Fibroblast of lung (primary cell): ENCODE data around the gene CLSTN2. TPM values are rescaled to one million over a fixed set of nuclear protein-coding genes. Genes with fewer than 3 reads are reported as not detected.

ENCODE experiments used
- DNase-seq, 2 donors: peaks; one replicate each; pipeline versions ENCODE4 v3.0.0 to v3.0.0-alpha.2; 2010; ENCODE audit warnings: low read depth in 2 of 2
- H2AFZ ChIP-seq: 2 replicates; pipeline ENCODE4 v1.5.1; 2012; ENCODE audit warnings: low read length, control low read depth, inconsistent platforms
- H3K27ac ChIP-seq: 2 replicates; pipeline ENCODE4 v1.5.1; 2011; ENCODE audit warnings: low read length, control low read depth; ENCODE audit not compliant: insufficient read depth
- H3K27me3 ChIP-seq: 2 replicates; pipeline ENCODE4 v1.5.1; 2011; ENCODE audit warnings: mild to moderate bottlenecking, low read length; ENCODE audit not compliant: control insufficient read depth, insufficient read depth
- H3K36me3 ChIP-seq: 2 replicates; pipeline ENCODE4 v1.5.1; 2011; ENCODE audit warnings: low read length; ENCODE audit not compliant: control insufficient read depth, insufficient read depth
- H3K4me1 ChIP-seq: 2 replicates; pipeline ENCODE4 v1.5.1; 2011; ENCODE audit warnings: low read length; ENCODE audit not compliant: control insufficient read depth, insufficient read depth; ENCODE audit errors: extremely low read depth
- H3K4me2 ChIP-seq: 2 replicates; pipeline ENCODE4 v1.5.1; 2011; ENCODE audit warnings: low read length, control low read depth; ENCODE audit not compliant: insufficient read depth; ENCODE audit errors: extremely low read depth
- H3K4me3 ChIP-seq, 4 experiments: fragments of 200-600 bp in 1 of 4; sonication (generic) in 1 of 4; replicated peaks in 1 of 4; 2 replicates each; pipeline ENCODE4 v1.5.1; 2011 to 2016; ENCODE audit warnings: low read length in 4 of 4, low read depth in 3 of 4, mild to moderate bottlenecking in 3 of 4, control low read depth in 2 of 4, inconsistent platforms in 1 of 4, mixed read lengths in 1 of 4; ENCODE audit not compliant: insufficient read depth in 1 of 4; ENCODE audit errors: control extremely low read depth in 1 of 4
- H3K79me2 ChIP-seq: 2 replicates; pipeline ENCODE4 v1.5.1; 2012; ENCODE audit warnings: mild to moderate bottlenecking, low read length, inconsistent platforms; ENCODE audit not compliant: control insufficient read depth, insufficient read depth
- H3K9ac ChIP-seq: 2 replicates; pipeline ENCODE4 v1.5.1; 2011; ENCODE audit warnings: mild to moderate bottlenecking, low read length, control low read depth; ENCODE audit not compliant: insufficient read depth
- H3K9me3 ChIP-seq: 2 replicates; pipeline ENCODE4 v1.5.1; 2012; ENCODE audit warnings: low read depth, low read length; ENCODE audit not compliant: control insufficient read depth, insufficient read depth
- H4K20me1 ChIP-seq: 2 replicates; pipeline ENCODE4 v1.5.1; 2011; ENCODE audit warnings: low read length; ENCODE audit not compliant: control insufficient read depth, insufficient read depth; ENCODE audit errors: extremely low read depth
- CTCF ChIP-seq, 2 donors: IDR thresholded peaks in 1 of 2; conservative IDR thresholded peaks in 1 of 2; 1 replicate in 1 of 2; 2 replicates in 1 of 2; pipeline ENCODE4 v1.5.1; 2011 to 2012; ENCODE audit warnings: low read length in 2 of 2, control low read depth in 1 of 2, inconsistent platforms in 1 of 2, low read depth in 1 of 2, mild to moderate bottlenecking in 1 of 2
- EZH2 ChIP-seq: IDR thresholded peaks from 2 replicates; pipeline ENCODE4 v1.5.1; 2012; ENCODE audit warnings: low read length, control low read depth, mild to moderate bottlenecking; ENCODE audit errors: missing control alignments
- polyA plus RNA-seq, 2 donors: library from polyadenylated mRNA; depleted of rRNA in 1 of 2; stranded (reverse) in 1 of 2; unstranded in 1 of 2; fragments of >200 nt; gene quantifications; 2 replicates each; pipeline ENCODE4 v1.2.1, GENCODE V29; 2011 to 2012; ENCODE audit warnings: missing spikeins in 1 of 2
- total RNA-seq: library from RNA; depleted of rRNA; stranded (reverse); fragments of >200 nt; gene quantifications from 2 replicates; pipeline ENCODE4 v1.2.1, GENCODE V29; 2014

CLSTN2 gene
- total and polyA plus RNA-seq, 2 donors (not counting 1 experiment from before 2014, with no cell fraction given), result under 0.01 to 1.3 TPM

- Histone ChIP-seq H3K4me1 (no peaks in the 10 kb centered on the region), H4K20me1 (no peaks in the 10 kb centered on the region), H3K4me2 (no peak overlapping the region), H2AFZ (no peak overlapping the region), H3K4me3 (no peak overlapping the region), H3K9me3 (no peaks in the 10 kb centered on the region), H3K36me3 (no peaks in the 10 kb centered on the region), H3K79me2 (no peaks in the 10 kb centered on the region), H3K27me3 (no peaks in the 10 kb centered on the region), H3K27ac (no peak overlapping the region), H3K9ac (no peak overlapping the region)
- TF ChIP-seq CTCF (conservative IDR thresholded peaks at IDR 0.05 in 1 of 2, IDR thresholded peaks at IDR 0.05 in 1 of 2; ENCODE audit: low read depth in 1 of 2, low read length in 2 of 2) (no peak), EZH2 (no peak)
- DNase-seq, result no peak
Observed at GRCh38 chr3:140117096-140117526, 182.1 kb downstream of the CLSTN2 start.

- Histone ChIP-seq H3K4me1 (no peaks in the 10 kb centered on the region), H3K79me2 (no peaks in the 10 kb centered on the region), H3K4me2 (no peak overlapping the region), H3K4me3 (no peak overlapping the region), H3K9ac (no peak overlapping the region), H3K36me3 (no peaks in the 10 kb centered on the region), H3K27me3 (no peaks in the 10 kb centered on the region), H4K20me1 (no peaks in the 10 kb centered on the region), H3K27ac (no peak overlapping the region), H2AFZ (no peak overlapping the region), H3K9me3 (no peaks in the 10 kb centered on the region)
- no peak for TF ChIP-seq CTCF (conservative IDR thresholded peaks at IDR 0.05 in 1 of 2, IDR thresholded peaks at IDR 0.05 in 1 of 2; ENCODE audit: low read depth in 1 of 2, low read length in 2 of 2)
- TF ChIP-seq EZH2, result no peak
- peak in 1 of 2 donors; percentile 22 for DNase-seq
Observed at GRCh38 chr3:140122183-140122582, 187.2 kb downstream of the CLSTN2 start.

- TF ChIP-seq EZH2, result no peak
- TF ChIP-seq CTCF (conservative IDR thresholded peaks at IDR 0.05 in 1 of 2, IDR thresholded peaks at IDR 0.05 in 1 of 2; ENCODE audit: low read depth in 1 of 2, low read length in 2 of 2), result no peak
- no peak overlapping the region for H3K4me2 ChIP-seq
- no peak overlapping the region for H3K9ac ChIP-seq
- no peak overlapping the region for H2AFZ ChIP-seq
- no peaks in the 10 kb centered on the region for H3K27me3 ChIP-seq
- H3K36me3 ChIP-seq, result no peaks in the 10 kb centered on the region
- H3K27ac ChIP-seq, result no peak overlapping the region
- H3K9me3 ChIP-seq, result no peaks in the 10 kb centered on the region
- no peaks in the 10 kb centered on the region for H3K79me2 ChIP-seq
- DNase-seq, result no peak
- no peak overlapping the region for H3K4me3 ChIP-seq
- H4K20me1 ChIP-seq, result no peaks in the 10 kb centered on the region
- no peaks in the 10 kb centered on the region for H3K4me1 ChIP-seq
Observed at GRCh38 chr3:140128217-140128616, 193.2 kb downstream of the CLSTN2 start.
